IPS-NIHi7 (cell line): ENCODE results near the gene AKAP12.
"Not testable (repeated sequence)": the region's sequence is repeated elsewhere in the genome, so short reads cannot be mapped to it uniquely, and the experiment has no call there.

Source experiments
- DNase-seq: peaks from one replicate; pipeline ENCODE4 v3.0.0; 2012; ENCODE audit warnings: mixed read lengths; ENCODE audit errors: extremely low spot score

The AKAP12 gene

DNA sequence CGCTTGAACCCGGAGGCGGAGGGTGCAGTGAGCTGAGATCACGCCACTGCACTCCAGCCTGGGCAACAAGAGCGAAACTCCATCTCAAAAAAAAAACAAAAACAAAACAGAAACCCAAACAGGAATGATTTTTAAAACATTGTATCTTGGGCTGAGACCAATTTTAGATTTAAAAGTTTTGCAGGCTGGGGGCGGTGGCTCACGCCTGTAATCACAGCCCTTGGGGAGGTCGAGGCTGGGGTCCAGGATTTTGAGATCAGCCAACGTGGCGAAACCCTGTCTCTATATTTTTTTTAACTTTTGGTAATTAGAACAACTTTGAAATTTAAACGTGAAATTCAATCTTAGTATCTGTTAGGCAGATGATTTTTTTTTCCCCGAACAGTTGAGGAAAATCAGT is 70.5 kb downstream of the AKAP12 start:
- no peak for DNase-seq

DNA sequence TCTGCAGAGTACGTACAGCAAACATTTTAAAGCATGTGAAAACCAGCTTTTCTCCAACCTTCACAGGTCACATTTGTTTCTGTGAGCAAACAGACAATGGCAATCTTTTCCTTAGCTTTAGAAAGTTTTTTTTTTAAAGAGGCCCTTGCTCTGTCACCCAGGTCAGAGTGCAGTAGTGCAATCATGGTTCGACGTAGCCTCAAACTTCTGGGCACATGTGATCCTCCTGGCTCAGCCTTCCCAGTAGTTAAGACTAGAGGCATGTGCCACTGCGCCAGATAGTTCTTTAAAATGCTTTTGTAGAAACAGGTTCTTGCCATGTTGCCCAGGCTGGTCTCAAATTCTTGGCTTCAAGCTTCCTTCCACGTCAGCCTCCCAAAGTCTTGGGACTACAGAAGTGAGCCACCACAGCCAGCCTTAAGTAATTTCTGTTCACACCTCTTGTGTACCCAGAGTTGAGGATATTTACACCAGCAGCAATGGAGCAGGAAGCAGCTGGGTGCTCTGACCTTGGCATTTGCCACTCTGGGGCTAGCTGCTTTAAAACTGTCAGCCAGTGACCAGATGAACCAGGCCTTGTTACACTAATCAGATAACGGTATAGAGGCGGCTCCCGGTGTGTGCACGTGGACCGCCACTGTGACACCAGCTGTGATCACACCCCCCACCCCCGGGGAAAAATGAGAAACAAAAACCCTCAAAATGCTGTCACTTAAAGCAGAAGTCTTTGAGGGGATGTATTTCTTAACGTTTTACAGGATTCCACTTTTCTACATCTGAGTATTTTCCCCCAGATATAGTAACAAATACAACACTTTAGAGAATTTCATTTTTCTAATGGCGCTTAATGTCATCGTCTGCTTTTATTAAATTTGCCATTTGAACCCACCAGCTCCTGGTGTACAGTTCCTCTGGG is 71.3 kb downstream of the AKAP12 start:
- no peak for DNase-seq

DNA sequence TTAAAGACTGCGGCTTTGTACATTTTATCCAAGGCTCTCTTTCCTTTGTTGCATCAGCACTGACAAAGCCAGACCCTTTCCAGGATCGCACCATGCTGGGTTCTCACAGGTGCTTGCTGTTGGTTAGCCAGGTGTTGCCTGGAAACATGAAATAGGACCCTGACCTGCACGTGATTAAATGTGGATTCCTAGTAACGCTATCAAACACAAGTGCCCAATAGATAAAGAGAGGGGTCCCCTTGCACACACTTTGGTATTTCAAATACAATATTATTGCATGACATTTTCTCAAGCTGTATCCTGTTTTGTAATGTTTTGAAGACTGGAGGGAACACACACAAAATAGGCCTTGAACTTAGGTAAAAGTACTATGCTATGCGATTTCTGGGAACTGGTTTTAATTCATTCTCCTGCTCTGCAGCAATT is 73.3 kb downstream of the AKAP12 start:
- DNase-seq, result peak; percentile 43

DNA sequence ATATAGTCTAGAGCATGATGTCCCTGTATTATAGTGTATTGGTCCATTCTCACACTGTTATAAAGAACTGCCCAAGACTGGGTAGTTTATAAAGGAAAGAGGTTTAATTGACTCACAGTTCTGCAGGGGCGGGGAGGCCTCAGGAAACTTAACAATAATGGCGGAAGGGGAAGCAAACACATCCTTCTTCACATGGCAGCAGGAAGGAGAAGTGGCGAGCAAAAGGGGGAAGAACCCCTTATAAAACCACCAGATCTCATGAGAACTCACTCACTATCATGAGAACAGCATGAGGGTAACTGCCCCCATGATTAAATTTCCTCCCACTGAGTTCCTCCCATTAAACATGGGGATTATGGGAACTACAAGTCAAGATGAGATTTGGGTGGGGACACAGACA is 75.9 kb downstream of the AKAP12 start:
- DNase-seq, result not testable (repeated sequence)

DNA sequence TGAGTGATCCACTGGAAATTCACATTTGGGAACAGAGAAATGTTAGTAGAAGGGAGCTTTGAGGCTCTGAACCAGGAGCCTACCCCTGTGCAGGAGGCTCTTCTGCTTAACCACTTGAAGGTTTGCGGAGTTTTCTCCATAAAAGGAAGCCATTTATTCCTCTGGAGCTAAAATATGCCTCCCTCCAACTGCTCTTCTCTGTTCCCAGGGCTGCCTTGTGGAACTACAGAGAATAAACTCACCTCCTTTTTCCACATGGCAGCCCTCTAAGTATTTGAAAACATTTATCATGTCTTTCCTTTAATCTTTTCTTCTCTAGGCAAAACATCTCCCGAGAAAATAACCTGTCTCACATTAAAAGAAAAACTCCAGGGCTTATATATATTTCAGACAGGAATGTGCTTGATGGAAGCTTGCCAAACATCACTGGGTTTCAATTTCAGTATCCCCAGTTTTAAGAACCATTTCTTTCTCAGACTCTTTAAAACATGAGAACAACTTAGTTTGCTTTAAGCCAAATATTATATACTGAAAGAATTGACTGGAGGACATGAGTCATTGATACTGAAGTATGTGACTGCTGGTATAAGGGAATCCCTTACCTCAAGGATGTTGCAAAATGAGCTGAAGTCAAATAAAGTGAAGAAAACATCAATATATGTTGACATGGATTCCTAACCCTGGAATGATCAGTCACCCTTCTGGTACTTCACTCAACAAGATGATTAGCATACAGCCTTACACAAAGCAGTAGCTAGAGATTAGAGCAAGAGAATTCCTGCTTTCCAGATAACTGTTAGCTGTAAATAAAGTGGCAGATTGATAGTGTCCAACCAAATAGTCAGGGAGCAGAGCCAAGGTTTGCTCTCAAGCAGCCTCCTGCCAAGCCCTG is 77.6 kb downstream of the AKAP12 start:
- DNase-seq, result no peak

DNA sequence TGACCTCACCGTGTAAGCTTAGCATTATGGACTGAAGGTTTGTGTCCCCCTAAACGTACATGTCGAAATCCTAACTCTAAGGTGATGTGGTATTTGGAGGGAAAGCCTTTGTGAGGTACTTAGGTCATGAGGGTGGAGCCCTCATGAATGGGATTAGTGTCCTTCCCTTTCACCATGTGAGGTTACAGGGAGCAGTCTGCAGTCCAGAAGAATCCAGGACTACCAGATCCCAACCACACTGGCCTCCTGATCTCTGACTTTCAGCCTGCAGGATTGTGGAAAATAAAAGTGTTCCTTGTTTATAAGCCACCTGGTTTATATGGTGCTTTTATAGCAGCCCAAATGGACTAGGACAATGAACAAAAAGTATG is 78.2 kb downstream of the AKAP12 start:
- DNase-seq, result no peak

DNA sequence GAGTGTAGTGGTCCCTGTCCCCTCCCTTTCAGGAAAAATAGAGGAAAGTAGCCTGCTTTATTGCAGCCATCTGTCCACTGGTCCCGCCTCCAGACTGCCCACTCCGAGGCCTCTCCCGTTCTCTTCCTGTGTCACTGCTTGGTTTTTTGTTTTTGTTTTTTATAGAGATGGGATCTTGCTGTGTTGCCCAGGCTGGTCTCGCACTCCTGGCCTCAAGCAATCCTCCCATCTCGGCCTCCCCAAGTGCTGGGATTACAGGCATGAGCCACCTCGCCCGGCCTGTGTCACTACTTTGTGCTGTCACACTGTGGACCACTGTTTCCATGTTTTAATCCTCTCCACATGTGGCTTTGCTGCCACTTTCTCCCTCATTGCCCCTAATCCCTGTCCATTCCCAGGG is 80.4 kb downstream of the AKAP12 start:
- DNase-seq, result no peak

DNA sequence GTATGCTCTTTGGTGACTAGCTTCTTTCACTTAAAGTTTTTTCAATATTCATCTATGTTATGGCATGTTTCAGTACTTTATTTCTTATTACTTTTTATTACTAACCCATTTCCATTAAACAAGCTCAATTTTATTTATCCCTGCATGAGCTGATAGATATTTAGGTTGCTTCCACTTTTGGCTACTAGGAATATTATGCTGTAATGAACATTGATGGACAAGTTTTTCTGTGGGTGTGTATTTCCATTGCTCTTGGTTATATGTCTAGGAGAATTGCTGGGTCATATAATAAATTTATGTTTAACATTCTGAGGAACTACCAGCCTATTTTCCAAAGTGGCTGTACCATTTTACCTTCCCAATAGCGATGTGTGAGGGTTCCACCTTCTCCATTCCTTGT is 81.7 kb downstream of the AKAP12 start:
- DNase-seq, result no peak

DNA sequence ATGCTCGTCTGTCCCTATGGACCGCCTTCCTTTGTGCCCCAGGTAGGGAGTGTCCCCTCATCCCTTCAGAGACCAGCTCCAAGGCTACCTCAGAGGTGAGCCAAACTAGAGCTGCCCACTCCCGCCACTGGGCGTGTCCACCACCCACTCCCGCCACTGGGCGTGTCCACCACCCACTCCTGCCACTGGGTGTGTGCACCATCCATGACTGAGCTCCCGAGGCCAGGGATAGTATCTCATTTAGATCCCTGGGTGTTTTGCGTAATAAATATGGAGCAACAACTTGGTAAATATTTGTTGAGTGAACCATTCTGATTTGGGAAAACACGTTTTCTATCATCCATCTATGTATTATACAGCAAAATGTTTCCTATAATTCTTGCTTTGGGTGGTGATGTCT is 82.8 kb downstream of the AKAP12 start:
- DNase-seq, result no peak

DNA sequence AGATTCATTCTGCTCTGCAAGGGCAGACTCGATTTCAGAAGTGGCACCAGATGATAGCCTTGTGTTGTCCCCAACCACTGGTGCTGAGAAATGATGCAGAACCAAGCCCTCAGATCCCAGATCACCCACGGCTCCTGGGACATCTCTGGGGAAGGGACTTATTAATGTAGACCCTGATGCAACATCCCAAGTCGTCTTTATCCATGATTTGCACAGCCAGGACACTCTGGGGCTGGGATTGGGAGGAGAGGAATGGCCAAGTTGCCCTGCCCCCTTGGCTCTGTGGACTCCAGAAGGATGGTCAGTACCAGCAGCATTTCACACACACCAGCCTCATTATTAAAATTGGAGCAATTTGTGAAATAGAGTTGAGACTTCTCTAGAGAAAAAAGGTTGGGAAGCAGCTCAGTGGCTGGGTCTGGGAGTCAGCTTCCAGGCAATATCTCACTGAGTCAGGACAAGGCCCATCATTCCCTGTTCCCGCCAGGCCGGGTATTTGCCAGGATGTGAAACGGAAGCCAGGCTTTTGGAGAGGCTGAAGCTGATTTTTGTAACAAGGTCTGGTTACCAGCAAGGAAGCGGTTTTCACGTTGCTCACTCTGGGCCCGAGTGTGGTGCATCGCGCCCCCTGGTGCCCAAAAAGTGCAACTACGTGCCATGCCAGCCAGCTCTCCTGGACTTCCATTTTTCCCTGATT is 84.2 kb downstream of the AKAP12 start:
- peak; percentile 80 for DNase-seq

DNA sequence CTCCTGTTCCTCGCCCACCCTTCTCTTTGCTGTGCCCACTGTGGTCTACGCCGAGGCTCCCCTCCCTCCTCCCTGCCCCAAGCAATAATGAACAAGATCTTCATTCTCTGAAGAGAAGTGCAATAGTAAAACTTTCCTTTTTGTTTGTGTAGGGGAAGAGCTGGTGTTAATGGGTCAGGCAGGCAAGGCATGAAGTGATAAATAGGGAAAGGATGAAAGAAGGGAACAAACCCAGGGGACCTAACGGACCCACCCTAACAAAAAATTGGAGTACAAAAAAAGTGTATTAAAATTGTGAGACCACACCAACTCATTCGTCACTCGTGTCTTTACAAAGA is 84.7 kb downstream of the AKAP12 start:
- no peak for DNase-seq

DNA sequence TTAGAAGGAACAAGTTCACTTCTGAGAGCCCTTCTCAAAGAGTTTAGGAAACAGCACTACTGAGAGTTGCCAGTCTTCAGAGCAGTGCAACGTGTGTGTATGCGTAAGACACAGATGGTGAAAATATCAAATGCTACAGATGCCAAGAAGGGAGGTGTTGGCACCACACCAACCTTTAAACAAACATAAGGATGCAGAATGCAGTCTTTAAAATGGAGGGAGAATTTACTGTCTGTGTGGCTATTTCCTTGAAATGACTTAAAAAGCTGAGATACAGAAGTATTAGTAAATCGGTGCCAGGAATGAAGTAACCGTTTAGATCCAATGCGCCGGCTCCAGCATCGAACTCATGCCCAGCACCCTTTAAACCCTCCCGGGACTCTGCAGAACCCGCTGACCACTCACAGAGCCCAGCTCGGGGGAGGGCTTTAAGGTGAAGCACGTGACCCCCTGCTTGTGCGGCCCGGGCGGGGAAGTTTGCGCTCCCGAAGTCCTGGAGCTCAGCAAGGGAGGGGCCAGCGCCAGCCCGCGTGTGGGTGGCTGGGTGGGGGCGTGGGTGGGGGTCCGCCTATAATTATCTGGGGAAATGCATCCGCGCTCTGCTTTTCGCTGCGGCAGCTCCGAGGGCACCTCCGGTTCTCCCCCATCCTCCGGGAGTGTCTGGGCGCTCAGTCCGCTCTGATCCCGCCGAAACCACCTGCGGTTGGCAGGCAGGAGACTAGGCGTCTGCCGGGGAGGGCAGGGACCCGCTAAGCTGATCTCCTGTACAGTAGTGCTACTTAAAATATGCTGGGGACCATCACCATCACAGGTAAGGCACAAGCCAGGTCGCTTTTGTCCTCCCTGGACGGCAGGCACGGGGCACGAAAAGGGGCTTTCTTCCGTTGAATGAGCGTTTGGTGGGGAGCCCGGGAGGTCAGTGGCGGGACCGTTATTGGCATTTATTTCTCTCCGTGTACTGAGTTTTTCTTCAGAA is 85.6 kb downstream of the AKAP12 start:
- peak; percentile 52 for DNase-seq

DNA sequence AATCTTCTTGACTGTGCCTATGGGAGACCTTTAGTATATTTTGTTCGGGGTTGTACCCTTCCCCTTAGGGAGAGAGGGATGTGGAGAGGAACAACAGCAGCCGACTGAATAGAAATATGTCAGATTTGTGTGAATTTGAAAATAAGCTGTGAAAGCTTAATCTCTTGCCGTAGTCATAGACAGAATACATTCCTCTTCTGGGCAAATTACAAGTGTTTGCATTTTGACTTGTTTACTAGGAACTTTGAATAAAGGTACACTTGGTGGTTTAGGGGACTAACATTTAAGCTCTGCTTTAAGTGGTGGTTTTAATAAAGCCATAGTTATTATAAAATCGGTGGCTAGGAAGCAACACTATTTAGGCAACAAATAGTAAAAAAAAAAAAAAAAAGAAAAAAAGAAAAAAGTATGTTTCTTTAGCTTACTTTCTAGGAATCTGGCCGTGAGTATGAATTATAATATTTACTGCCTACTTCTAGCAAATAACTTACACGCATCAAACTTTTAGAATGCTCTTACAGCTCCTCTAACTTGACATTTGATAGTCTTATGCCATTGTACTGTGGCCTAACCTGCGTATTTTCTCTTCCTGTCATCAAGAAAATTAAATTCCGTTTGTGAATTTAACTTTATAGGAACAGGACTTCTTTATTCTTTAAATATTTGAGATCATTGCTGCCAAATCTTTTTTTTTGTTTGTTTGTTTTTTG is 86.5 kb downstream of the AKAP12 start:
- no peak for DNase-seq

DNA sequence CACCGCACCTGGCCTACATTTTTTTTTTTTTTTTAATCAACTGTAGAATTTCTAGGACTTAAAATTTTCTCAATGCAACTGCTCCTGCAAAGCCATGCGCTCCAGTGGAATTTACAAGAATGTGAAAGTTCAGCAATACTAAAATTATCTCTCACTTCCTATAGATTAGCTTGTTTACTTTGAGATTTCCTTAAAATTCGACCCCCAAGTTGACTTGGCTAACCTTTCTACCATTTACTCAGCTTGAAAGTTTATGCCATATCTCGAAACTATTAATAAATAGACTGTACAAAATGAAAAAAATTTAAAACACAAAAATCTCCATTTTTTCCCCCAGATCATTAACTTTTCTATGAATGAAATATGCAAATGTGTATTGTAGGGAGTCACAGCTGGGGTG is 87.3 kb downstream of the AKAP12 start:
- no peak for DNase-seq

DNA sequence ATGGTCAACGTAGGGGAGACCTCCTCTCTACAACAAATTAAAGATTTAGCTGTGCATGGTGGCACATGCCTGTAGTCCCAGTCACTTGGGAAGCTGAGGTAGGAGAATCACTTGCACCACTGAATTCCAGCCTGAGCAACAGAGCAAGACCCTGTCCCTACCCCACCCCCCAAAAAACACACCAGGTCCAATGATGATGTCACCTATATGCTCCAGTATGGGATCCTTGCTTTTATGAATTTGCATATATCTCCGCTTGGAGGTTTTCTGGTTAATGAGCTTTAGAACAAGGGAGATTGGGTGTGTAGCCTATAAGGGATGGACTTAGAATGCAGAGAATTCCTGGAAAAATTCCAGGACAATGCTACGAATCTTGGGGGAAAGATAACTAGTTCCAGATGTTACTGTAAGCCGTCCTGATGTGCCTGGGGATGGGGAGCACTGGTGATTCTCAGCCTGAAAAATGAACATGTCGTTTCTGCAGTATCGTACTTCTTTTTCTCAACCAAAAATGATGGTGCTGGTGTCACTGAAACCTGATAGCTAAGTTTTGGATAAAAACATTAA is 90.4 kb downstream of the AKAP12 start:
- DNase-seq, result no peak

DNA sequence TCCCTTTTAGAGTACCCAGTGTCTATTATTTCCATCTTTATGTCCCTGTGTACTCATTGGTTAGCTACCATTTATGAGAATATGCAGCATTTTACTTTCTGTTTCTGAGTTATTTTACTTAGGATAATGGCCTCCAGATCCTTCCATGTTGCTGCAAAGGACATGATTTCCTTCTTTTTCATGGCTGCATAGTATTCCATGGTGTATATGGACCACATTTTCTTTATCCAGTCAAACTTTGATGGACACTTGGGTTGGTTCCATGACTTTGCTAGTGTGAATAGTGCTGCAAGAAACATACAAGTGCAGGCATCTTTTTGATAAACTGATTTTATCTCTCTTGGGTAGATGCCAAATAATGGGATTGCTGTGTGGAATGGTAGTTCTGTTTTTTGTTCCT is 96.2 kb downstream of the AKAP12 start:
- DNase-seq, result no peak

DNA sequence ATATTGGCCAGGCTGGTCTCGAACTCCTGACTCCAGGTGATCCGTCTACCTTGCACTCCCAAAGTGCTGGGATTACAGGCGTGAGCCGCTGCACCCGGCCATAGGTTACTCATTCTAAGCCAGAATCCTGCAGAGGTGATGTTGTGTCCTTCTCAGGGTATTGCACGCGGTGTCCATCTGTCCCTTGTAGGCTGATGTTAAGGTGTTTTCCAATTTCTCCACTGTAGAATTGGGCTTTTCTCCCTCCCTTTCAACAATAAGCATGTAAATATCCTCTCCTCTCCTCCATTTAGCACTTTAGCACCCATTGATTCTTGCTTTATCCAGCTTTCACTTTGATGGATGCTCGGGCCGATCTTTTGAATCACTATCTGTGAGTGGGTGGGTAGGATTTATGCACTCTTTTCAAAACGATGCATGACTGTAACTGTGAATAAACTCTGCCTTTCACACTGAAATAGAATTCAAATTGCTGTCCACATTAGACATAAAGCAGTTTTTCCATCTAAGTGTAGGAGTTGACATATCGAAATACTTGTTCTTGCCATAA is 99.0 kb downstream of the AKAP12 start:
- no peak for DNase-seq

DNA sequence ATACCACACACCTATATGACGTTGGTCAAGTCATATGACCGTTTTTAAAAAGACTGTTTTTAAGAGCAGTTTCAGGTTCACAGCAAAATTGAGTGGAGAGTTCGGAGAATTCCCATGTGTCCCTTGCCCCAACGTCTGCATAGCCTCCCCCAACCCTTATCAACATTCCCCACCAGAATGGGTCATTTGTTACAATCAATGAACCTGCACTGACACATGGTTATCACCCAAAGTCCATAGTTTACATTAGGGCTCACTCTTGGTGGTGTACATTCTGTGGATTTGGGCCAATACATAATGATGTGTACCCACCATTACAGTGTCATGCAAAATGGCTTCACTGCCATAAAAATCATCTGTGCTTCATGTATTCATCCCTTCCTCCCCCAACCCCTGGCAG is 99.6 kb downstream of the AKAP12 start:
- no peak for DNase-seq

DNA sequence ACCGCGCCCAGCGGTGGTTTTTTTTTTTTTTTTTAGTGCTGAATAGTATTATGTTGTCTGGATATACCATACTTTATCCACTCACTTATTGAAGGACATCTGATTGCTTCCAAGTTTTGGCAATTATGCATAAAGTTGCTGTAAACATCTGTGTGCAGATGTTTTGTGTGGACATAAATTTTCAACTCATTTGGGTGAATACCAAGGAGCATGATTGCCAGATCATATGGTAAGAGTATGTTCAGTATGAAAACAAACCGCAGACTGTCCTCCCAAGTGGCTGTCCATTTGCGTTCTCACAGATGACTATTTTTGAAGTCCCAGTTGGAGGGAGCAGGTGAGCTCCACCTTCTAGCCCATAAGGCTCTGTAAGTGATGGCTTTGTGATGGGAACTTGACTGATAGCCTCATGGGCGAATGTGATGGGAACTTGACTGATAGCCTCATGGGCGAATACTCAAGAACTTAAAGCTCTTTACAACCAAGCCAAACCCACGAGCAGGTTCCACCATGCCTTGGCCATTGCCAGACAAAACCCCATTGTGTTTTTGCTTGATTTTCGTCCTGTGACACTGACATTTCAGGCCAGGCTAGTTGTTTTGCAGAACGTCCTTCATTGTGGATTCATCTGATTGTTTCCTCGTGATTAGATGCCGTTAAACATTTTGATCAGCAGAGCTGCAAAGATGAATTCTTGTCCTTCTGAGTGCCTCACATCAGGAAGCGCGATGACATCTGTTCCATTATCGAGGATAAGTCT is 100.6 kb downstream of the AKAP12 start:
- no peak for DNase-seq
